ENCODE data around the gene MT1F.

DNA sequence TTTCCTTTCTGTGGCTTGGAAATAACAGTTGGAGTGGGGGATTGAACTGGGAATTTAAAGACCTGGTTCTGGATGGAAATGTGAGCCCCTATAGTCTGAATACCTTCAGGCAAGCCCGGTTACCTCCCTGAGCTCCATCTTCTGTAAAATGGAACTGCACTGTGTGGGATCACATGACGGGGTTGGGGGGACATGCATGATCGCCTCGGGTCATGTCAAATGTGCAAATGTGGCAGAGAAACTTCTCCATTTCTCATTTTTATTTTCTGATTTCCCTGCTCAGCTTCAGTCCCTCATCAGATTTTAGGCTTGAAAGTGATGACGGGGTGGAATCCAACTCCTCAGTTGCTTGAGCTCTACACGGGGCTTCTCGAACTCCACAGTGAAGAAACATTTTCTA lies 4.5 kb upstream of the MT1F start:
- TF ChIP-seq, protein P1, sequence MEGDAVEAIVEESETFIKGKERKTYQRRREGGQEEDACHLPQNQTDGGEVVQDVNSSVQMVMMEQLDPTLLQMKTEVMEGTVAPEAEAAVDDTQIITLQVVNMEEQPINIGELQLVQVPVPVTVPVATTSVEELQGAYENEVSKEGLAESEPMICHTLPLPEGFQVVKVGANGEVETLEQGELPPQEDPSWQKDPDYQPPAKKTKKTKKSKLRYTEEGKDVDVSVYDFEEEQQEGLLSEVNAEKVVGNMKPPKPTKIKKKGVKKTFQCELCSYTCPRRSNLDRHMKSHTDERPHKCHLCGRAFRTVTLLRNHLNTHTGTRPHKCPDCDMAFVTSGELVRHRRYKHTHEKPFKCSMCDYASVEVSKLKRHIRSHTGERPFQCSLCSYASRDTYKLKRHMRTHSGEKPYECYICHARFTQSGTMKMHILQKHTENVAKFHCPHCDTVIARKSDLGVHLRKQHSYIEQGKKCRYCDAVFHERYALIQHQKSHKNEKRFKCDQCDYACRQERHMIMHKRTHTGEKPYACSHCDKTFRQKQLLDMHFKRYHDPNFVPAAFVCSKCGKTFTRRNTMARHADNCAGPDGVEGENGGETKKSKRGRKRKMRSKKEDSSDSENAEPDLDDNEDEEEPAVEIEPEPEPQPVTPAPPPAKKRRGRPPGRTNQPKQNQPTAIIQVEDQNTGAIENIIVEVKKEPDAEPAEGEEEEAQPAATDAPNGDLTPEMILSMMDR (IDR thresholded peaks at IDR 0.05 in 2 of 3, conservative IDR thresholded peaks at IDR 0.05 in 1 of 3; ENCODE audit: borderline replicate concordance in 1 of 3, insufficient read depth in 1 of 3, low read depth in 2 of 3, low read length in 2 of 3): no peak
- TF ChIP-seq POLR2A (IDR thresholded peaks at IDR 0.05; ENCODE audit: borderline replicate concordance, extremely low read depth, insufficient read depth, insufficient read length) (no peak), TCF7L2 (IDR thresholded peaks at IDR 0.05; ENCODE audit: borderline replicate concordance, extremely low read depth, insufficient read depth, insufficient read length) (no peak), SIN3A (IDR thresholded peaks at IDR 0.05; ENCODE audit: low read depth) (no peak), SRF (IDR thresholded peaks at IDR 0.05; ENCODE audit: low read depth) (no peak)

Data from HCT116 (cell line).